ENCODE results near the gene PLK4. TPM values are rescaled to one million over a fixed set of nuclear protein-coding genes. Genes with fewer than 3 reads are reported as not detected.

PLK4 gene
- total RNA-seq, 1 experiment from 2014 or later, result 40.2 TPM

DNA sequence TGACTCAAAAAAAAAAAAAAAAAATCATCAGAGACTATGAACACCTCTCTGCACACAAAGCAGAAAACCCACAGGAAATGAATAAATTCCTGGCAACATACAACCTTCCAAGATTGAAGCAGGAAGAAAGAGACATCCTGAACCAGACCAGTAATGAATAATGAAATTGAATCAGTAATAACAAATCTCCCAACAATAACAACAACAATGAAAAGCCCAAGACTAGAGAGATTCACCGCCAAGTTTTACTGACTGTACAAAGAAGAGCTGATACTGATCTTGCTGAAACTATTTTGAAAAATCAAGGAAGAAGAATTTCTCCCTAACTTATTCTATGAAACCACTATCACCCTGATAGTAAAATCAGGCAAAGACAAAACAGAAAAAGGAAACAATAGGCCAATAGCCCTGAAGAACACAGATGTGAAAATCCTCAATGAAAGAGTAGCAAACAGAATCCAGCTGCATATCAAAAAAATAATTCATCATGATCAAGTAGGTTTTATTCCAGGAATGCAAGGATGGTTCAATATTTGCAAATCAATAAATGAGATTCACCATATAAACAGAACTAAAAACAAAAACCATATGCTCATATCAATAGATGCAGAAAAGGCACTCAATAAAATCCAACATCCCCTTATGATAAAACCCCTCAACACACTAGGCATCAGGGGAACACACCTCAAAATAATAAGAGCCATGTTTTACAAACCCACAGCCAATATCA is 31.0 kb upstream of the PLK4 start:
- no CpG with 5 or more reads among the region's 1 CpG for WGBS (ENCODE audit: extremely low coverage, insufficient read length, low lambda C conversion rate)
- H3K27ac ChIP-seq (ENCODE audit: insufficient read length, low read depth, low read length), result no peak overlapping the region
- Mint-ChIP-seq H3K27me3 (ENCODE audit: low read depth) (no peaks in the 10 kb centered on the region), H3K9me3 (peaks cover 33 to 35% of the 10 kb centered on the region in 2 experiments), H3K4me3 (no peak overlapping the region), H3K36me3 (ENCODE audit: insufficient read depth in 1 of 3, low read depth in 3 of 3) (peaks cover 24 to 61% (median 26%) of the 10 kb centered on the region in 3 experiments), H3K4me1 (peaks cover 46 to 49% of the 10 kb centered on the region in 2 experiments), H3K27ac (peak overlapping the region in 1 of 3 experiments; percentile 1; a peak in 1 of 7 replicates)
- no peak overlapping the region for H2BK15ac ChIP-seq (ENCODE audit: low read depth, low read length)
- H3K79me1 ChIP-seq (ENCODE audit: insufficient read depth, low read depth, low read length, poor library complexity, severe bottlenecking), result peaks cover 4% of the 10 kb centered on the region
- H4K91ac ChIP-seq (ENCODE audit: insufficient read length, low read depth, low read length), result no peak overlapping the region
- H3K4me2 ChIP-seq (ENCODE audit: insufficient read depth, insufficient read length, low read length), result no peak overlapping the region
- H3K56ac ChIP-seq (ENCODE audit: insufficient read length, low read depth, low read length), result no peak overlapping the region
- H3K18ac ChIP-seq (ENCODE audit: insufficient read length, low read depth, low read length), result no peak overlapping the region
- no peak overlapping the region for H2BK12ac ChIP-seq (ENCODE audit: insufficient read length, low read depth, low read length)
- no peak overlapping the region for H2BK120ac ChIP-seq (ENCODE audit: low read depth, low read length, poor library complexity, severe bottlenecking)
- TF ChIP-seq, protein P1, sequence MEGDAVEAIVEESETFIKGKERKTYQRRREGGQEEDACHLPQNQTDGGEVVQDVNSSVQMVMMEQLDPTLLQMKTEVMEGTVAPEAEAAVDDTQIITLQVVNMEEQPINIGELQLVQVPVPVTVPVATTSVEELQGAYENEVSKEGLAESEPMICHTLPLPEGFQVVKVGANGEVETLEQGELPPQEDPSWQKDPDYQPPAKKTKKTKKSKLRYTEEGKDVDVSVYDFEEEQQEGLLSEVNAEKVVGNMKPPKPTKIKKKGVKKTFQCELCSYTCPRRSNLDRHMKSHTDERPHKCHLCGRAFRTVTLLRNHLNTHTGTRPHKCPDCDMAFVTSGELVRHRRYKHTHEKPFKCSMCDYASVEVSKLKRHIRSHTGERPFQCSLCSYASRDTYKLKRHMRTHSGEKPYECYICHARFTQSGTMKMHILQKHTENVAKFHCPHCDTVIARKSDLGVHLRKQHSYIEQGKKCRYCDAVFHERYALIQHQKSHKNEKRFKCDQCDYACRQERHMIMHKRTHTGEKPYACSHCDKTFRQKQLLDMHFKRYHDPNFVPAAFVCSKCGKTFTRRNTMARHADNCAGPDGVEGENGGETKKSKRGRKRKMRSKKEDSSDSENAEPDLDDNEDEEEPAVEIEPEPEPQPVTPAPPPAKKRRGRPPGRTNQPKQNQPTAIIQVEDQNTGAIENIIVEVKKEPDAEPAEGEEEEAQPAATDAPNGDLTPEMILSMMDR (conservative IDR thresholded peaks at IDR 0.05), result no peak
- H3K14ac ChIP-seq (ENCODE audit: insufficient read depth, low read length), result no peak overlapping the region
- H4K20me1 ChIP-seq (ENCODE audit: control insufficient read depth, insufficient read depth, insufficient read length), result no peaks in the 10 kb centered on the region
- no peak overlapping the region for H3T11ph ChIP-seq (ENCODE audit: low read length)
- no peak overlapping the region for H2AFZ ChIP-seq (ENCODE audit: low read length)
- H3K23ac ChIP-seq (ENCODE audit: insufficient read length, low read depth, low read length), result no peak overlapping the region
- H3K9me3 ChIP-seq (ENCODE audit: control insufficient read depth, low read depth, low read length), result no peaks in the 10 kb centered on the region
- H3K79me2 ChIP-seq (ENCODE audit: insufficient read depth, low read length), result no peaks in the 10 kb centered on the region
- H4K8ac ChIP-seq (replicated peaks; ENCODE audit: insufficient read length, low read depth, low read length), result no peak overlapping the region
- DNase-seq, result no peak
- H4K5ac ChIP-seq (ENCODE audit: insufficient read length, low read depth, low read length), result no peak overlapping the region
- H3K27me3 ChIP-seq (ENCODE audit: insufficient read depth, low read length), result no peaks in the 10 kb centered on the region
- no peaks in the 10 kb centered on the region for H3K23me2 ChIP-seq (ENCODE audit: insufficient read length, low read depth, low read length, poor library complexity, severe bottlenecking)
- no peak overlapping the region for H3K4ac ChIP-seq (ENCODE audit: low read depth, low read length)
- H2AK5ac ChIP-seq (ENCODE audit: insufficient read length, low read length), result no peak overlapping the region
- H3K4me1 ChIP-seq (ENCODE audit: insufficient read depth, low read length), result no peaks in the 10 kb centered on the region; the same call in 1 of the 2 replicates
- H3K9ac ChIP-seq (ENCODE audit: extremely low read depth, insufficient read length, low read length), result no peak overlapping the region
- no peak overlapping the region for H2BK20ac ChIP-seq (ENCODE audit: low read depth, low read length, poor library complexity, severe bottlenecking)
- no peak overlapping the region for H2BK5ac ChIP-seq (ENCODE audit: insufficient read length, low read length)

All from H9 (cell line).